ENCODE measurements around the gene SLC45A1.

The SLC45A1 gene

DNA sequence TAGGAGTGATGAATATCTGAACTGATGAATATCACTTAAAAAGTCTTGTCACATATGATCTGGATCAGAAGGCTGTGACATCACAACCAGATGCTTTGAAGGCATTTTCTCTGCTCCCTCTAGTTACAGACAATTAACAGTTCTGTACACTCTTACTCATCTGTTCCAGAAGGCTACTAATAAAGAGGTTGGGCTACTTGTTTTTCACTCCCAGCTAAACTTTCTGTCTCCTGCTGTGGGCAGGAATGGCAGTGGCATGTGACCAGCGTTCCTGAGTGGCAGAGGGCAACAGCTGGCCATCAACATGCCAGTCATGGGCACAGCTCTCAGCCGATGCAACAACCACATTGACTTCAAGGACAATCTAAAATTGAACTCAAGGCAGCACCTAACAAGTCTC lies 66.7 kb downstream of the SLC45A1 start:
- no peak for DNase-seq (ENCODE audit: low read depth in 3 of 3)

DNA sequence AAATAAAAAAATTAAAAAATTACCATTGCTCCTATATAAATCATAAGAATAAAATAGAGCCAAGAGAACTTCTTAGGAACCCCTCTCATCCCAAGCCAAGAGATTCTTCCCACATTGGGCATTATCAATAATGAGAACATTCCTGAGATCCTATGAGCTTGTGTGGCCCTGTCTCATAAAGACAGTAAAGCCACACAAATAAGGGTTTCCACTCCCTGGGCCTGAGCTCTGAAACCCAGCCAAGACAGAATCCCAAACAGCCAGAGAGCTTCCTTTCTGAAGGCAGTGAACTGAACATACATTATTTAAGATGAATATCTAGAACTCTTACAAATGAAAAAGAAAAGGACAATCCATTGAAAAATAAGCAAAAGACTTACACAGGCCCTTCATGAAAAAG lies 68.3 kb downstream of the SLC45A1 start:
- DNase-seq (ENCODE audit: low read depth in 3 of 3) = no peak

DNA sequence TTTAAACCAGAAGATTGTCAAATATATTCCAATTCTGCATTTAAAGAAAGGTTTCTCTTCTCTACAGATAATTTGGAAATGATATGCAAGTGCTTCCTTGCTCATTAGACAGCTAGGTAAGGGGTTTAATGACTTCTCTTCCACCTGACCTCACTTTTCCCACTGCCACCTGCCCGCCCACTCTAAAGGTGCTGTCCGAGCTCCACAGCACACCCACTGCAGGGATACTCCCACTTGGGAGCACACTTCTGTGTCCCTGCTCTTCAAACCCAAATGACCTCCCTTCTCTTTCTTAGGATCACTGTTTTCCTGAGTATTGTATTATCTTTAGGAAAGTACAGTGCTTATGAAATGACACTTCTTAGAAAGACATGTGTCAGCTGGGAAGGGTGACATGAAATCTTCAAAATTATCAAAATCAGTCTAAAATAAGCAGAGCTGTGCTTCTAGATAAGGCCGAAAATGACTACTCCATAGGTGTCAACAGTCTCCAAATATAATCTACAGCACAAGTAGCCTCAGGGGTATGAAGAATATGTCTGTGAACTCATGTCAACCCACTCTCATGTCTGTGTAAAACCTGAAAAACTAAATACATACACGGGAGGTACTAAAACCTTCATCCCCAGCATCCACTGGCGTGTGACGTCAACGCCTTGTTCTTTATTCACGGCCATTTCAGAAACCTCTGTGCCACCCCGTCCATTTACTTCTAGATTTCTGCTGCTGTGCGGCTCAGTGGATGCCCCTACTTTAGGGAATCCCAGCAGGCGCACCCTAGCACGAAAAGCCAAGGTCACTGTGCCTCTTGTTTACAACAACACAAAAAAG lies 71.0 kb downstream of the SLC45A1 start:
- DNase-seq (ENCODE audit: low read depth in 3 of 3) = no peak

DNA sequence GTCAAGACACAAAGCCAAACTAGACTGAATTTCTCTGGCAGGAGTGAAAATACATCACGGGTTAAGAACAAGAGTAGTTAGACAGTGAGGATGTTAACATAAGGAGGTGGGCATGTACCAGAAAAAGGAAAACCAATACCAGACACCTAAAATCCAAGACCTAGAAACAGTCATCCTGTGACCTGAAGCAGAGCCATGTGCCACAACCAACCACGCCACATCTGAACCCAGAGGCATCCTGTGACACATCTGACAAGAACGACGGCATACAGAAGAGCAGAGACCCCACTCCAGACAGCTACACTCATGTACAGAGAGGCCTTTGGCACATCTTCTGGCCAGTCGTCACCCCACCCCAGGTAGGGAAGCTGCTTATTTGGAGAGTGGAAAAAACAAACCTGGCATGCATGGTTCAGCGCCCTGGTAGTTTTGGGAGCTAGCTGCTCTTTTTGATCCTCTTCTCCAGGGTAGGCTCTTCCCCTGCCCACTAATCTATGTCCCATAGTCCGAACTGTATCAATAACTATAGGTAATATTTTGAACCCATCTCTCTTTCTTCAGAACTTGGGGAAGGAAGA lies 72.1 kb downstream of the SLC45A1 start:
- DNase-seq (ENCODE audit: low read depth in 3 of 3) = no peak

DNA sequence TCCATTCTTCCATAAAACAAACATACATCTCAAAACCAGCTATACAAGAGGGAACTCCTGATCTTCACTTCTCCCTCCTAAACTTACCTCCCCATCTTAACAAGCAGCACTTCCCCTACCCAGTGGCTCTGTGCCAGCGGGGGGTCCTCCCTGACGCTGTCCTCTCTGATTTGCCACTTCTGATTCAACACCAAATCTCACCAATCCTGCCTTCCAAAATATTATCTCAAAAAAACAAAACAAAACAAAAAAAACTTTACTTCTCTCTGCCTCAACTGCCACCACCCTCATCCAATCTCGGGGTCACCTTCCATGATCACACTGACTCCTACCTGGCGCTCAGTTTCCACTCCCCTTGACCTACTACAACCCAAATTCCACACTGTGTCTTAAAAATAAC lies 72.8 kb downstream of the SLC45A1 start:
- DNase-seq (ENCODE audit: low read depth in 3 of 3) = no peak

DNA sequence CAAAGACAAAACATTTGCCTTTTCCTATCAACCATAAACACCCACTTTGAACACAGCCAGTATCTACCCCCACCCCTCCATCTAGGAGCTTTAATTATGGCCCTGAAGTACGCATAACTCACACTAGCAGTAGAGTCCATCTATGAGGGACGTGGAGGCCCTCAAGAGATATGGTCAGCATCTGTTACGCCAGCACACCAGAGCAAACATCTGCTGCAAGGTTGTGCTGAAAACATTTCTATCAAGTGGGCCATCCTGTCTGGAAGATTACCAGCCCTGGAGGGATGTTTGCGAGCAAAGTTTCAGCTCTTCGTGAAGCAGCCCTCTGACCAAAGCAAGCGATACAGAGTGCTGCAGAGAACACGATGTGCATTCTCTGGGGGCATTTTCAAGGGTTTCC lies 74.6 kb downstream of the SLC45A1 start:
- DNase-seq (ENCODE audit: low read depth in 3 of 3) = no peak

Data from stimulated activated CD4-positive, alpha-beta T cell treated with anti-CD3 and anti-CD28 coated beads, TNF-alpha, amount 100 ng/mL, for 48 hours (primary cell).